HG02623 (cell line): ENCODE measurements around the gene ANKS1B.
"Not testable (repeated sequence)": the region's sequence is repeated elsewhere in the genome, so short reads cannot be mapped to it uniquely, and the experiment has no call there.

Experiments used
- ATAC-seq: cut with Tn5 transposase; IDR thresholded peaks from one replicate; pipeline ENCODE4 v1.9.1; 2021; ENCODE audit warnings: moderate library complexity; ENCODE audit not compliant: unreplicated experiment

The ANKS1B gene

DNA sequence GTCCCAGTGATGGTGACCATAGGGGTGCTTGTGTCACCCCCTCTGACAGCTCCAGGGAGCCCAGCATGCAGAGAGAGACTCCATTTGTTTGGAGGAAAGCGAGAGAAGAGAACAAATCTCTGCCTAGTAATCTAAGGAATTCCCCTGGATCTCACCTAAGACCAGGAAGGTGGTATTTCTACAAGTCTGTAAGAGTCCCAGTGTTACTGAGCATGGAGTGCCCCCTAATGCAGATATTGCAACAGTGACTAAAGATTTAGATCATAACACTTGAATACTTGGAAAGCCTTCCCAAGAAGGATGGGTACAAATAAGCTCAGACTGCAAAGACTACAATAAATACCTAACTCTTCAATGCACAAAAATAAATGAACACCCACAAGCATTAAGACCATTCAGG is 697.6 kb downstream of the ANKS1B start:
- no peak for ATAC-seq

DNA sequence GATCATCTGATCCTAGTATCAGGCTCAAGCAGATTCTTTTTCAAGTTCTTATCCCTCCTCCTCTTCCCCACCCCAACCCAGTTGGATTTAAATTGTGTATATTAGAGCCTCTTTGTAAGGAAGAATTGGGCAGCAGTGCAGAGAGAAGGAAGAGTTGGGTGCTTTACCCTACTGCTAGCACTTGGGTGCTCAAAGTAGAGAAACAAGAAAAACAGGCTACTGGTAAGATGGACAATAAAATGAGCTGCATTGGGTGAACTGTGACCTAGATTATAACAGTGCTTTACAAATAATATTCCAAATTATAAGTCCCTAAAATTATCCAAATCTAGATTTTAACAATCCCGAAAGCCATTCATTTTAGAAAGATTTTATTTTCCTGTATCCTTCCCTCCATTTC is 700.6 kb downstream of the ANKS1B start:
- ATAC-seq = no peak

DNA sequence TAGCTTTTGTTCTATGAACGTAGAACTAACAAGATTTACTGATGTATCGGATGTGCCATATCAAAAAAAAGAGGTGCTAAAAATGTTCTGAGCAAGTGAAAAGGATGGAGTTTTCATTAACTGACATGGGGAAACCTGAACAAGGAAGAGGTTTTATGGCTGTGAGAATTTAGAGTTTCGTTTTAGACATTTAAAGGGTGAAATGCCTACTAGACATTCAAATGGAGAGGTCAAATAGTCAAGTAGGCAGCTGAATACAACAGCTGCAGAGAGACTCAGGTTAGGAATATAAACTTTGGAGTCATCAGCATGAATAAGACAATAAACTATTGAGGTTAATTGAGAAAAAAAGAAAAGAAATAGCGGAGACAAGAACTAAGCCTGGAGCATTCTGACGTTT is 702.1 kb downstream of the ANKS1B start:
- no peak for ATAC-seq

DNA sequence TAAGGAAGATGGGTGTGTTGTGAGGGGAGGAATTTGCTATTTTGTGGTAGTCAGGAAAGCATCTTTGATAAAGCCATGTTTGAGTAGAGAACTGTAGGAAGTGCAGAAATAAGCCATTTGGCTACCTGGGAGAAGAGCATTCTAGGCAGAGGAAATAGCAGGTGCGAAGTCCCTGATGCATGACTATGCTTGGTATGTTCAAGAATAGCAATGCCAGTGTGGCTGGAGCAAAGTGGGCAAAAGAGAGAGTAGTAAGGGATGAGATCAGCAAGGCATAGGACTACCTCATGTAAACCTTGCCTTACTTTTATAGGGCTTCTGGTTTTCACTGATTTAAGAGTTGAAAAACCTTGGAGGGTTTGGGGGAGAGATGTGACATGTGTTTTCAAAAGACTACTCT is 702.6 kb downstream of the ANKS1B start:
- no peak for ATAC-seq

DNA sequence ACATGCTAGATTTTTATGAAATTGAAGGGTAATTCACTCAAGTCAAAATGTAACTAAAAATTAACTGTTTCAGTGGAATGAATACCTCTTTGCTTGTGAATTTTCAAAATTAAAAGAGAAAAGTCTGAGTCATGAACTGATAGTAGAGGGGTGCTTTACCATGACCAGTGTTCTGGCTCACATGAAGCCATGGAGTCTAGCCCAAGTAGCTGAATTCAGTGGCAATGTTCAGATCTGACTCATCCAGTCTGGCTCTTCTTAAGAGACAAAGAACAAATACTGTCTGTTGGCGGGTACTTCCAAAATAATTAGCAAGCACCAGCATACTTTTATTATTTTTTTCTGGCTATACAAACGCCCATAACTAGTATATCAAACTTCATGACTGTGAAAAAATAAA is 703.5 kb downstream of the ANKS1B start:
- ATAC-seq = no peak

DNA sequence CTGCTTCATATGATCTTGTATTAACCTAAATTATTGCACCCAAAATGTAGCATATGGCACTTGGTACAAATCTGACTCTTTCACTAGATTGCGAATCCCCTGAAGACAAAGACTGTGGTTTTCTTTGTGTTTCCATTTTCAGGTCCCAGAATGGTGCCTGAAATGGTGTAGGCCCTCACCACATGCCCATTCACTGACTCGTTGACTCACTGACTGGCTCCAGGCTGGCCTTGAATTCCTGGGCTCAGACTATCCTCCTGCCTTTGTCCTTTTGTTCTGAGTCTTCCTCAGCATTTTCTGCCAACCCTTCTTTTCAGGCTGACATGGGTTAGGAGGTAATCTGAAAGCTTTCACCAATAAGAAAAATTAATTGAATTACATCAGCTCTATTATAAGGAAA is 705.8 kb downstream of the ANKS1B start:
- no peak for ATAC-seq

DNA sequence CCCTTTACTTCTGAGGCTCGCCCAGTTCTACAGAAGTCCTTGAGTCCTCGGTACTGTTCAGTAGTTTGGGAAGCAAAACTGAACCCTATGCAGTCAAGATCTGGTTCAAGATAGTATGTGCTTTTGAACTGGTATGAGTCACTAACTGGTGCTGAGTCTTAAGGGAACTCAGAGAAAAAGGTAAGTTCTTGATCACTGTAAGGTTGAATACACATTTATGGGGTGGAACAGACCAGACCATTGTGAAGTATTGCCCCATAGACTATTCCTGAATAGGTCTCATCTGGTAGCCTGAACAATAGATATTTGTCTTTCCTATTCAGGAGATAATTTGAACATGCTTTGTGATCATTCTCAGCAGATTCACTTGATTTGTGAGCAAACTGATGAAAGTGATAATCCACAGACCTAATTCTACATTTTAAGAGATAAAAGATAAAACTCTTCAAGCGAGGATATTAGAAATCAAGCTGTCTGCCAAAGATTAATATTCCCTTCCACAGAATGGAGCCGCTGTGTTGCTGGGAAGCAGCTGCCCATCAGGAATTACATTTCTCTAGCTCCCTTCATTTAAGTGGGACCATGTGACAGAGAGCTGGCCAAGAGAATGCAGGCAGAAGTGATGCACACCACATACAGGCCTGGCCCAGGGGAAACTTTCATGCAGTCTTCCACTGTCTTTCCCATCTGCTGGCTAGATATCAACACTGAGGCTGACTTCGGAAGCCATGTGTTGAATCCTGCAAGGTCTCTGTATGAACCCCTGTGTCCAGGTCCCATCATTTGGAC is 707.0 kb downstream of the ANKS1B start:
- no peak for ATAC-seq

DNA sequence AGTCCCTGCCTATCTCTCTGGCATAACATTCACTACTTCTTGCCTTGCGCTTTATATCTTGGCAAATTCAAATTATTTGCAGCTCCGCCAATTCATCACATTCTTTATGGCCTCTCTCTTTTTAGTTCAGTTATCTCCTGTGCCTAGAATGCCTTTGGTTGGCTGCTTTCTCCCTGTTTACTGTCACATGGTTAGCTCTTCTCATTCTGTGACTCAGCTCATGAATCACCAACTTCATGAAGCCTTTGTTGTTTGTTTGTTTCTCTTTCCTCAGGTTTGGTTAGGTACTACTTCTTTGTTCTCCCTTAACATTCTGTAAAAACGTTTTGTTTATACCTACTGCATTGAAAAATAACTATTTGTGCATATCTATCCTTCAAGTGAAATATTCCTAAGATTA is 713.7 kb downstream of the ANKS1B start:
- no peak for ATAC-seq

DNA sequence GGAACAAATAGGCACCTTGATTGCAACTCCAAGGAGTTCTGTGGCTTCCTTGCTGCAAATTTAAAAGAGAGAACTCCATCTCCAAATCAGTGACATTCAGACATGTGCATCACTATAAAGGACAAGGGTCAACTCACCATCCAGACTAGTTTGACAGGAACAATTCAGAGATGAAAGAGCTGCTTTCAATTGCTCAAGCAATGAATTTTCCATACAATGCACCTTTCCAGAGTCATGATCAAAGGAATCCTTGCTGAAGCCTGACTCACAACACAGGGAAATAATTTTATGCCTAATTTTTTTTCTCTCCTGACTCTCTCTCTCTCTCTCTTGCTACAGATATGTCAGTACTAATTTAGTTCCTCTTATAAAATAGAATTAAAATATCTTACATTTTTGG is 717.7 kb downstream of the ANKS1B start:
- ATAC-seq = no peak

DNA sequence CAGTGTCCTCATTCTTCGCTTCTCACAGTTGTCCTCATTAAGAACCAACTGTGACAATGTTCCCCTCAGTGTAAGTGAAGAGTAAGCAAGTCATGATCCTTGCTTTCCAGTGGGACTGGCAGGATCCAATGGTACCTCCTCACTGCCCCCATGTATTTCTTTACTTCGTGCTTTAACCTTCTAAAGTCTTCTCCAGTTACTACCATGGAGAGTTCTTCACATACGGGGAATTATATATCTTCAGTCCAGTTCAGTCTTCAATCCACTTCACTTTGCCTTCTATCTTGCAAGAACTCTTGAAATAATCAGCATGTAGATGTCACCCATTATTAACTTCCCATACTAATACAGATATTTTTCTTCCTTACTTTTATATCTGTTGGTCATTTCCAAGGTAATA is 719.1 kb downstream of the ANKS1B start:
- no peak for ATAC-seq

DNA sequence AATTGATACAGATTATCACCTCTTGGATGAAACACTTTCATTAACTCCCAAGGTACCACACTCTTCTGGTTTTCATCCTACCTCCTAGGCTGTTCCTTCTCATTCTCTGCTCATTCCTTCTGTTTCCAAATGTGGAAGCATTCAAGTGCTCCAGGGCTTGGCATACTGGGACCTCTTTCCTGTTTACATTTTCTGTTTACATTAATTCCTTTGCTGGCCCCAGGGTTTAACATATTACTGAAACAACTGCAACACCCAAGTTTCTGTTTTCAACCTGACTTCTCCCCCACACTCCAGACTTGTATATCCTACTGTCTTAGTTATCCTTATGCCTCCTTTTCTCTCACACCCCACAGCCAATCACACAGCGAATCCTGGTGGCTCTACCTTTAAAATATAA is 723.5 kb downstream of the ANKS1B start:
- ATAC-seq = no peak

DNA sequence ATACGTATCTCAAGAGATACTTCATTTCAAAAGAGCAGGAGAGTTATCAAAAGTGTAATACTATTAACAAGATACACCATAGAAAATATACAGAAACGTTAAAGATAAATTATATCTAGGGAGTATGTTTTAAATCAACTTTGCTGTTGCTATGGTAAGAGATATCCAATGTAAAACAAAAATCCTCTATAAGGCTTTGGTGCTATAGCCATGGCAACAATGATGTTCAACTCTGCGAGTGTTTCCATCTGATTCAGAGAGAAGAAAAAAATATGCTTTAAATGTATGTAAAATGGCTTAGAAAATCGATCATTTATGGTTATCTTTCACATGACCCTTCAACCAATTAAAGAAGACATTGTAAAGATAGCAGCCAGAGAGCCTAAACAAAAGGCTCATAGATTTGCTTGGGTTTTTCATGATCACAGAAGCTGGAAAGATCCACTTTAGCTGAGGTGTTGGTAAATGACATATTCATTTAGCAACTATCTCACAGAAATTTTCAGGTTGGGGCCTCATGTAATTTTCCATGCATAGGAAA is 724.2 kb downstream of the ANKS1B start:
- no peak for ATAC-seq

DNA sequence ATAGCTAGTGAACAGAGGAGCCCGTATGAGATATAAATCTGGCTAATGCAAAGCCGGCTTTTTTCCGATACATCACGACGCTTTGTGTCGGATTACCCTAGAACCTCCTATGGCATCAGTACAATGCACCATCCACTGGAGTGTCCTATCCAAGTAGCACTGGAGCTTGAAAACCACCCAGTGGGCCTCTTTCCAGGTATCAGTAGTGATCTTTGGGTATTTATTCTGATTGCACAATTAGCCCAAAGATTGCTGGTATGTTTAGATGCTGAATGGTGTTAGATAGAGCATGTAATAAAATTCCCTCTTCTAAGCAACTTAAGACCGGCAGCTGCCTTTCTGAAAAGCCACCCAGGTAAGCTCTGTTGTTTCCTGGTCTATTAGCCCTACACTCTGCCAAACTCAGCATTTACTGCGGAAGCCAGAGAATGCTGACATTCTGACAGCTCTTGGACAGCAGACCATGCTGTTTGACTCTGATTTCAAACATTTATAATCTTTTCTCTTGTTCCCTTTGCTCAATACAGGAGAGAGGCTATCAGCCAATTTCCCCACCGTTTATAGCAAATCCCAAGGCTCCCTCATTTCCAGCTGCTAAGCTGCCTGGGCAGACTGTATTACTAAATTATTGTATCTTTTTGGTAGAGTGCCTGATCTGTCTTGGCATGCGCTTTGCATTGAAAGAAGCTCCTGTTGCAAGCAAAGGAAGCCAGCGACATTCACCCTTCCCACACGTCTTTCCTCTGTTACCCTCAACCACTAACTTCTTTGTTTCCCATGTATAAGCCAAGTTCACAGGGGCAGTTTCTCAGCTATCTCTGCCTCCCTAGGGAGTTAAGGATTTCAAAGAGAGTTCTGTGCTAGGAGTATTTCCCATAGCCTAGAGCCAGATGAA is 725.4 kb downstream of the ANKS1B start:
- ATAC-seq = no peak

DNA sequence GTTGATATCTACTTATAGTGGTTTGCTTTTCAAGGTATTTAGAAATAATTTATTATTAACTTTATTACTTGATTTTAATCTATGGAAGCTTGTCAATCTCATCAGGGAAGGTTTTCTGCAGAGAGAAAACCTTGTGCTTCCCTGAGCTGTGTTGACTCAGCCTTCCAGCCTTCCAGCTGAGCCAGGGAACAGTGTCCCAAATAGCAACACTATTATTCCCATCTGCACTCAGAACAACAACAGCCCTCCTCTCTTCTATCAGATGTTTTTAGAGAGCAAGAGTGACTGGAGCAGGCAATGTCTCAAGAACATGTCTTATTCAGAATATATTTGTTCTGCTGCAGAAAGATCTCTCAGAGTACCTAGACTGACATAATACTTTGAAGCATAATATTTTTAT is 727.1 kb downstream of the ANKS1B start:
- ATAC-seq = no peak

DNA sequence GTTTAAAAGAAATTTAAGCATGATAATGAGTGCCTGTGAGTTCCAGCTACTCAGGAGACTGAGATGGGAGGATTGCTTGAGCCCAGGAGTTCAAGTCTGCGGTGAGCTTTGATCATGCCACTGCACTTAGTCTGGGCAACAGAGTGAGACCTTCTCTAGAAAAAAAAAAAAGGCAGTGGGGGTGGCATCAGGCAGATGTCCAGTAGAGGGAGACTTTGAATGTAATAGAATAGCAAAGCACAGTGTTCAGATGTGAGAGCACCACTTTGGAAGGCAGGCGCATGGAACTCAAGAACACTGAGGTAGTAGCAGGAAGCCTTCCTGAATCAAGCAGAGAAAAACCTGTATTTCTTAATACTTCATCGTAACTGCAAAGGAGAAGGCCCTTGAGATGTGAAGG is 731.7 kb downstream of the ANKS1B start:
- no peak for ATAC-seq

DNA sequence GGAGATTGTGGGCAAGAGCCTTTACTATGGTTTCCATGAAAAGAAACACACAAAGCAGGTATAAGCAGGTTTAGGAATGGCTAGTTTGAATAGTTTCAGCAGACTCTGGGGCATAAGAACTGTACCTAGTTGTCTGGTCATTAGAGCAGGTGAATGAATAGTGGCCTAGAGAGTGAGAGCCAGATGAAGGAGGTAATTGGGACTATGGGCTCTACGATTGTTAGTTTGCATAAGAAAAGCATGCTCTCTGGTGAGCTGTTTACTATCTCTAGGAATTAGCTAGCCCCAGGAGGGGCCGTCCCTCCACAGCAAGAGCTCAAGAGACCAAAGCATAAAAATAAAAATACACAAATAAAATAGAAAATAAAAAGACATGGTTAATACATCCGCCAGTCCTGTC is 734.6 kb downstream of the ANKS1B start:
- ATAC-seq = no peak

DNA sequence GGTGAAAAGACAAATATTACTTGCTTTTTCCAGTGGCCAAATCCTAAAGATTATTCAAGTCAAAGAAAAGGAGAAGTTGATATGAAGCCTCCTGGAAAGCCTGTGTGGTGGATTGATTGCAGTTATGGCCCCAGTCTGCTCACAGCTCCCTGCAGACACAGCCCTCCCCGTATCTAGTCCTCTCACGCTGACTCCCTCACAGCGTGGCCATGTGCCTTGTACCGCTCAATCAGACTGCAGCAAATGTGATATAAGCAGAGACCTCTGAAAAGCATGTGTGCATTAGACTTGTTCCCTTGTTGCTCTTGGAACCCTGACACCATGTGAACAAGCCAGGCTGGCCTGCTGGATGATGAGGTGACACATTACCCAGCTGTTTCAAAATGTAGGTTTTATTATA is 735.2 kb downstream of the ANKS1B start:
- ATAC-seq = no peak

DNA sequence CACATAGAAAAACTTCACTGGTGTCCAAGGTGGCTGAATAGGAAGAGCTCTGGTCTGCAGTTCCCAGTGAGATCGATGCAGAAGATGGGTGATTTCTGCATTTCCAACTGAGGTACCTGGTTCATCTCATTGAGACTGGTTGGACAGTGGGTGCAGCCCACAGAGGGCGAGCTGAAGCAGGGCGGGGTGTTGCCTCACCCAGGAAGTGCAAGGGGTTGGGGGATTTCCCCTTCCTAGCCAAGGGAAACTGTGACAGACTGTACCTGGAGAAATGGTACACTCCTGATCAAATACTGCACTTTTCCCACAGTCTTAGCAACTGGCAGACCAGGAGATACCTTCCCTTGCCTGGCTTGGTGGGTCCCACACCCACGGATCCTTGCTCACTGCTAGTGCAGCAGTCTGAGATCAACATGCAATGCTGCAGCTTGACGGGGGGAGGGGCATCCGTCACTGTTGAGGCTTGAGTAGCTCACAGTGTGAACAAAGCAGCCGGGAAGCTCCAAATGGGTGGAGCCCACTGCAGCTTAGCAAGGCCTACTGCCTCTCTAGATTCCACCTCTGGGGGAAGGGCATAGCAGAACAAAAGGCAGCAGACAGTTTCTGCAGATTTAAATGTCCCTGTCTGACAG is 746.7 kb downstream of the ANKS1B start:
- not testable (repeated sequence) for ATAC-seq

DNA sequence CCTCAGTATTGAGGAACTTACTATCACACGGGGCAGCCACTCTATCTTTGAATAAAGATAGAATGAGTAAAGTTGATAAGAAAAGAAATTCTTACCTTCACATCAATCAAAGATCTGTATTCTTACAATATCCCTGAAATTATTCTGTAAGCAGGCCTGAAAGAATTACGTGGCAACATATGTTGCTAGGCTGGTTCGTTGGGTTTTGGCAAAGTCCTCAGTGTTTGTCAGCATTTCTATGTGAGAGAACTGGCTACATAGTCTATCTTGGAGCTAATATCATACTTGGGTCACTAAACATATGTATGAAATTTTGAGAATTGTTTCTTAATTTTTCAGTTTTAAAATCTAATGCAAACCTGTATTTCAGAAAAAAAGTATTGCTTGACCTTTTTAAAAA is 749.4 kb downstream of the ANKS1B start:
- ATAC-seq = no peak

DNA sequence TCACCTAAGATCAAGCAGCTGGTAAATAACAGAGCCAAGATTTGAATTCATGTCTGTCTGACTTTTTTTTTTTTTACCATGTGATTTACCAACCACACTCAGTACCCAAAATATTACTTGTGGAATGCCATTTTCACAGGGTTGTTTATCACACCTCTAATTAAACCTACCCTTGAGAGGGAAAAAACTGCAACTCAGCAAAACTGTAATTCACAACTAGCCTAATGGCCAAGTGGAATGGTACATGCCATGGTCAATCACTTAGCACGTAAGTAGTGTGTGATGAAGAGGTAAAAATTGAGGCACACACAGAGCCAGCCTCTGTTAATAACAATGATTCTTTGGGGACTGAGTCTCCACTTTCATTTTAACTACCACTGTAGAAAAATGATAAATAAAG is 750.0 kb downstream of the ANKS1B start:
- ATAC-seq = no peak

DNA sequence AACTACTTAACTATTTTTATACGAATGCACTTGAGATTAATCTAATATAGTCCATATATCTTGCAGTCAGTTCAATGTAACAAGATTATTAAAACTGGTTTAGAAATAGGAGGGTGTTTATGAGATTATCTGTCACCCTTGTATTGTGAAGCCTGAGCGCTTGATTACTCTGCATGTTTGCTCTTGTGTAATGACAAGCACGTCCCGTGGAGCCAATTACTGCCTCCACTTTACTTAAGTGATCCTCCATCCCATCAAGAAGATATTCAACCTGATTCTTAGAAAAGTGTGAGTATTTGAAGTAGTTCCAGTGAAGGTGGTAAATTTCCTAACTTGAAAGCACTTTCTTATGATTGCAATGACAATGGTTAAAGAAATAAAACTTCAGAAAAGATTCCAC is 752.4 kb downstream of the ANKS1B start:
- ATAC-seq = no peak

DNA sequence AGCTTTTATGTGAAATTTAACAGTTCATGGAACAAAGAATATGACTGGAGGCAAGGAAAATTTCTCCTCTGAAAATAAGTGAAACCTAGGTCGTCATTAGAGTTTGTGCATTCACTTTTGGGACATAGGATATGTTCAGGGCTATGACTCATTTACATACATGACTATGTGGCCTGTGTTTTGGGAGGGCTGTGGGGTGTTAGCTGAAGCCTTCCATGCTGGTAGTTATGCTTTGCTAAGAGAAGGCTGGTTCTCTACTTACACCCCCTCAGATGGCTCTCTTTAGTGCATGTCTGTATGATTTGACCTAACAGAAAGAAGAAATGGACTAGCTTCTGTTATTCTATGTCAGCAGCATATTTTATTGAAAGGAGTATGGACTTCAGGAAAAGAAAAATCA is 753.7 kb downstream of the ANKS1B start:
- ATAC-seq = no peak
